H9 (cell line): ENCODE results near the gene TTC39B. TPM values are rescaled to one million over a fixed set of nuclear protein-coding genes. Genes with fewer than 3 reads are reported as not detected.

ENCODE experiments used
- DNase-seq: peaks from one replicate; pipeline ENCODE4 v3.0.0-alpha.2; 2017
- H2AFZ ChIP-seq: one replicate; pipeline ENCODE4 v1.6.1; 2013; ENCODE audit warnings: mild to moderate bottlenecking, low read length, control low read depth, moderate library complexity
- H2AK5ac ChIP-seq: 2 replicates; pipeline ENCODE4 v1.6.1; 2013; ENCODE audit warnings: low read length, control low read depth, mixed read lengths; ENCODE audit not compliant: insufficient read length
- H2BK120ac ChIP-seq: one replicate; pipeline ENCODE4 v1.6.1; 2013; ENCODE audit warnings: low read depth, mild to moderate bottlenecking, low read length, control low read depth, inconsistent platforms; ENCODE audit not compliant: poor library complexity, severe bottlenecking
- H2BK12ac ChIP-seq: 2 replicates; pipeline ENCODE4 v1.6.1; 2013; ENCODE audit warnings: low read length, control low read depth, mixed read lengths, low read depth; ENCODE audit not compliant: insufficient read length
- H2BK15ac ChIP-seq: 2 replicates; pipeline ENCODE4 v1.6.1; 2013; ENCODE audit warnings: low read depth, low read length, control low read depth
- H2BK20ac ChIP-seq: one replicate; pipeline ENCODE4 v1.6.1; 2013; ENCODE audit warnings: low read depth, mild to moderate bottlenecking, low read length, control low read depth, inconsistent platforms; ENCODE audit not compliant: poor library complexity, severe bottlenecking
- H2BK5ac ChIP-seq: 2 replicates; pipeline ENCODE4 v1.6.1; 2013; ENCODE audit warnings: low read length, control low read depth, mixed read lengths; ENCODE audit not compliant: insufficient read length
- H3K14ac ChIP-seq: 2 replicates; pipeline ENCODE4 v1.6.1; 2013; ENCODE audit warnings: low read length, control low read depth; ENCODE audit not compliant: insufficient read depth
- H3K18ac ChIP-seq: 2 replicates; pipeline ENCODE4 v1.6.1; 2013; ENCODE audit warnings: low read depth, mild to moderate bottlenecking, mixed read lengths, low read length, control low read depth; ENCODE audit not compliant: insufficient read length
- H3K23ac ChIP-seq: 2 replicates; pipeline ENCODE4 v1.6.1; 2013; ENCODE audit warnings: low read length, control low read depth, mixed read lengths, low read depth; ENCODE audit not compliant: insufficient read length
- H3K23me2 ChIP-seq: 2 replicates; pipeline ENCODE4 v1.6.1; 2013; ENCODE audit warnings: low read depth, mild to moderate bottlenecking, mixed read lengths, low read length, control low read depth; ENCODE audit not compliant: insufficient read length, poor library complexity, severe bottlenecking
- H3K27ac ChIP-seq: 2 replicates; pipeline ENCODE4 v1.5.1; 2013; ENCODE audit warnings: low read length, control low read depth, mixed read lengths, low read depth; ENCODE audit not compliant: insufficient read length
- H3K27me3 ChIP-seq: 2 replicates; pipeline ENCODE4 v1.6.1; 2013; ENCODE audit warnings: low read length, control low read depth, inconsistent platforms; ENCODE audit not compliant: insufficient read depth
- H3K4ac ChIP-seq: 2 replicates; pipeline ENCODE4 v1.6.1; 2013; ENCODE audit warnings: low read depth, mild to moderate bottlenecking, control low read depth, inconsistent platforms, low read length, moderate library complexity
- H3K4me1 ChIP-seq: 2 replicates; pipeline ENCODE4 v1.6.1; 2013; ENCODE audit warnings: low read length, control low read depth, inconsistent platforms; ENCODE audit not compliant: insufficient read depth
- H3K4me2 ChIP-seq: 2 replicates; pipeline ENCODE4 v1.6.1; 2013; ENCODE audit warnings: low read length, control low read depth, mixed read lengths; ENCODE audit not compliant: insufficient read length, insufficient read depth
- H3K56ac ChIP-seq: 2 replicates; pipeline ENCODE4 v1.6.1; 2013; ENCODE audit warnings: low read depth, mild to moderate bottlenecking, mixed read lengths, low read length, control low read depth; ENCODE audit not compliant: insufficient read length
- H3K79me1 ChIP-seq: 2 replicates; pipeline ENCODE4 v1.6.1; 2013; ENCODE audit warnings: low read depth, mild to moderate bottlenecking, moderate library complexity, low read length, control low read depth, inconsistent platforms; ENCODE audit not compliant: insufficient read depth, poor library complexity, severe bottlenecking
- H3K79me2 ChIP-seq: 2 replicates; pipeline ENCODE4 v1.6.1; 2013; ENCODE audit warnings: low read length, control low read depth, inconsistent platforms; ENCODE audit not compliant: insufficient read depth
- H3K9ac ChIP-seq: 2 replicates; pipeline ENCODE4 v1.6.1; 2013; ENCODE audit warnings: low read length, control low read depth, mixed read lengths; ENCODE audit not compliant: insufficient read length; ENCODE audit errors: extremely low read depth
- H3K9me3 ChIP-seq: one replicate; pipeline ENCODE4 v1.6.1; 2013; ENCODE audit warnings: low read depth, low read length, inconsistent platforms; ENCODE audit not compliant: control insufficient read depth
- H3T11ph ChIP-seq: one replicate; pipeline ENCODE4 v1.6.1; 2013; ENCODE audit warnings: mild to moderate bottlenecking, low read length, control low read depth, inconsistent platforms
- H4K20me1 ChIP-seq: one replicate; pipeline ENCODE4 v1.6.1; 2013; ENCODE audit not compliant: control insufficient read depth, insufficient read length, insufficient read depth
- H4K5ac ChIP-seq: 2 replicates; pipeline ENCODE4 v1.6.1; 2013; ENCODE audit warnings: low read depth, mild to moderate bottlenecking, mixed read lengths, low read length, control low read depth; ENCODE audit not compliant: insufficient read length
- H4K8ac ChIP-seq: replicated peaks from 2 replicates; pipeline ENCODE4 v1.6.1; 2013; ENCODE audit warnings: low read length, control low read depth, mixed read lengths, low read depth; ENCODE audit not compliant: insufficient read length
- H4K91ac ChIP-seq: 2 replicates; pipeline ENCODE4 v1.6.1; 2013; ENCODE audit warnings: low read depth, mild to moderate bottlenecking, moderate library complexity, mixed read lengths, low read length, control low read depth; ENCODE audit not compliant: insufficient read length
- H3K27ac Mint-ChIP-seq, 3 experiments: 2 replicates in 2 of 3; 3 replicates in 1 of 3; pipeline ENCODE4 v1.8.0; 2020 to 2021; ENCODE audit warnings: mixed read lengths in 3 of 3, mild to moderate bottlenecking in 1 of 3, moderate library complexity in 1 of 3
- H3K27me3 Mint-ChIP-seq: 2 replicates; pipeline ENCODE4 v1.8.0; 2021; ENCODE audit warnings: low read depth, mild to moderate bottlenecking, moderate library complexity, mixed read lengths
- H3K36me3 Mint-ChIP-seq, 3 experiments: 2 replicates in 2 of 3; 3 replicates in 1 of 3; pipeline ENCODE4 v1.8.0; 2020 to 2021; ENCODE audit warnings: low read depth in 3 of 3, mixed read lengths in 3 of 3; ENCODE audit not compliant: insufficient read depth in 1 of 3
- H3K4me1 Mint-ChIP-seq, 2 experiments: 2 replicates each; pipeline ENCODE4 v1.8.0; 2020; ENCODE audit warnings: mixed read lengths in 2 of 2
- H3K4me3 Mint-ChIP-seq, 2 experiments: 2 replicates in 1 of 2; 3 replicates in 1 of 2; pipeline ENCODE4 v1.8.0; 2020 to 2021; ENCODE audit warnings: mild to moderate bottlenecking in 2 of 2, mixed read lengths in 2 of 2, moderate library complexity in 1 of 2
- H3K9me3 Mint-ChIP-seq, 2 experiments: 2 replicates in 1 of 2; 3 replicates in 1 of 2; pipeline ENCODE4 v1.8.0; 2020; ENCODE audit warnings: mild to moderate bottlenecking in 2 of 2, mixed read lengths in 2 of 2, moderate library complexity in 1 of 2
- CTCF ChIP-seq: fragments of 200-600 bp; sonication (generic); conservative IDR thresholded peaks from 3 replicates; pipeline ENCODE4 v1.8.0; 2021; ENCODE audit warnings: antibody characterized with exemption, mild to moderate bottlenecking
- WGBS: extraction: QIAGEN DNeasy Blood & Tissue Kit; methylation state at CpG from one replicate; pipeline ENCODE4 v1.1.7; 2013; ENCODE audit warnings: missing lambda C conversion rate, low lambda C conversion rate, mixed read lengths; ENCODE audit not compliant: insufficient read length; ENCODE audit errors: extremely low coverage; 5-methylcytosine and 5-hydroxymethylcytosine counted together
- total RNA-seq: library from RNA; stranded (reverse); gene quantifications from 2 replicates; pipeline ENCODE4 v1.2.1, GENCODE V29; 2021

TTC39B gene
- total RNA-seq, 1 experiment from 2014 or later: 8.2 TPM

DNA sequence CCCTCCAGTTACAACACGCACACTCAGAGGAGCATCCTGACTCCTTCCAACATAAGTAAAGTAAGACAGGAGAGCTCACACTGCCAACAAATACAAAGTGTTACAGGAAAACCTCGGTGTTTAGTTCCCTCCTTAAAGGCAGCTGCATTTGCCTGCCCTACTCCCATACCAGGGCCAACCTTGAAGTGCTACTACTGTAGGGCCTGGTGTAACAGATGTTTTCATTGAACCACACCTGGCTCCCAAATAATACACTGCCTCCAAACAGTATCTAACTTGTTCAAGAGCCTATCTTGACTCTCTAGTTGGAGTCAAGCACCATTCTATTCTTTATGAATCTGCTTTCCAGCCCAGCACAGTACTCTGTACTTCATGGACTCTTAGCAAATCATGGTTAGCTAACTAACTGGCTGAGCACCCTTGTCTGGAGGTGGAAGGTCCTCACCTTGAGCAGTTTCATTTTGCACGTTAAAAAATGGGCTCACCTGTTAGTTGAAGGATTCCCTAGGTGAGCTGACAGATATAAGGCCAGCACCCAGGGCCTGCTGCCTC, 34.6 kb downstream of the TTC39B start:
- H4K20me1 ChIP-seq: no peaks in the 10 kb centered on the region
- H3K79me2 ChIP-seq: peaks cover 1% of the 10 kb centered on the region; the same call in 1 of the 2 replicates
- H3K4me2 ChIP-seq: no peak overlapping the region
- H3K9ac ChIP-seq: no peak overlapping the region
- no peak for TF ChIP-seq CTCF
- no CpG with 5 or more reads among the region's 3 CpGs for WGBS
- Mint-ChIP-seq H3K27ac (no peak overlapping the region), H3K27me3 (no peaks in the 10 kb centered on the region), H3K4me1 (peaks cover 21 to 25% of the 10 kb centered on the region in 2 experiments), H3K9me3 (peaks cover 3 to 4% of the 10 kb centered on the region in 2 experiments; a peak in 3 of 5 replicates), H3K36me3 (peaks cover 0 to 12% (median 0%) of the 10 kb centered on the region in 3 experiments; a peak in 5 of 7 replicates), H3K4me3 (no peak overlapping the region)
- H3K18ac ChIP-seq: no peak overlapping the region
- no peak overlapping the region for H2BK5ac ChIP-seq
- H4K5ac ChIP-seq: no peak overlapping the region
- H4K8ac ChIP-seq: no peak overlapping the region
- H3K9me3 ChIP-seq: no peaks in the 10 kb centered on the region
- no peak overlapping the region for H2BK120ac ChIP-seq
- no peak overlapping the region for H3K14ac ChIP-seq
- H2AK5ac ChIP-seq: no peak overlapping the region
- H2BK15ac ChIP-seq: no peak overlapping the region
- H3K4ac ChIP-seq: no peak overlapping the region
- H2BK20ac ChIP-seq: no peak overlapping the region
- H3K27me3 ChIP-seq: no peaks in the 10 kb centered on the region
- no peak overlapping the region for H3T11ph ChIP-seq
- no peaks in the 10 kb centered on the region for H3K23me2 ChIP-seq
- H2BK12ac ChIP-seq: no peak overlapping the region
- no peak overlapping the region for H4K91ac ChIP-seq
- no peak overlapping the region for H3K56ac ChIP-seq
- no peak overlapping the region for H2AFZ ChIP-seq
- no peak overlapping the region for H3K27ac ChIP-seq
- peaks cover 5% of the 10 kb centered on the region for H3K4me1 ChIP-seq
- H3K23ac ChIP-seq: no peak overlapping the region
- no peak for DNase-seq
- no peaks in the 10 kb centered on the region for H3K79me1 ChIP-seq
